Aorta (tissue), 5 donors: ENCODE data around the gene DNAH2. TPM values are rescaled to one million over a fixed set of nuclear protein-coding genes. Genes with fewer than 3 reads are reported as not detected.

Source experiments
- ATAC-seq: fragments of 200-7000 bp; cut with Tn5 transposase; one replicate; pipeline ENCODE4 v1.9.1; 2022; ENCODE audit warnings: moderate library complexity; ENCODE audit not compliant: low FRiP score
- DNase-seq, 2 donors: peaks; one replicate each; pipeline ENCODE4 v3.0.0-alpha.2; 2020
- H3K27ac ChIP-seq, 2 donors: one replicate each; pipeline ENCODE4 v1.5.1; 2013; ENCODE audit warnings: low read length in 2 of 2, mild to moderate bottlenecking in 2 of 2, moderate library complexity in 2 of 2, control low read depth in 1 of 2, inconsistent platforms in 1 of 2, low read depth in 1 of 2
- H3K27me3 ChIP-seq, 2 donors: one replicate each; pipeline ENCODE4 v1.6.1; 2013; ENCODE audit warnings: control low read depth in 1 of 2, low read length in 1 of 2, mild to moderate bottlenecking in 1 of 2, moderate library complexity in 1 of 2; ENCODE audit not compliant: insufficient read depth in 2 of 2, control insufficient read depth in 1 of 2
- H3K36me3 ChIP-seq, 2 donors: one replicate each; pipeline ENCODE4 v1.6.1; 2013; ENCODE audit warnings: control low read depth in 1 of 2, low read length in 1 of 2, mild to moderate bottlenecking in 1 of 2; ENCODE audit not compliant: insufficient read depth in 2 of 2, control insufficient read depth in 1 of 2
- H3K4me1 ChIP-seq, 2 donors: one replicate each; pipeline ENCODE4 v1.6.1; 2013; ENCODE audit warnings: low read length in 2 of 2, control low read depth in 1 of 2, mild to moderate bottlenecking in 1 of 2, moderate library complexity in 1 of 2; ENCODE audit not compliant: insufficient read depth in 2 of 2, control insufficient read depth in 1 of 2
- H3K4me3 ChIP-seq, 2 donors: one replicate each; pipeline ENCODE4 v1.5.1; 2013; ENCODE audit warnings: low read length in 2 of 2, control low read depth in 1 of 2, mild to moderate bottlenecking in 1 of 2
- H3K9me3 ChIP-seq: one replicate; pipeline ENCODE4 v1.6.1; 2013; ENCODE audit warnings: mild to moderate bottlenecking, low read length; ENCODE audit not compliant: control insufficient read depth
- WGBS, 2 donors: extraction: QIAGEN DNeasy Blood & Tissue Kit; methylation state at CpG; one replicate each; pipeline ENCODE4 v1.1.7; 2013; 5-methylcytosine and 5-hydroxymethylcytosine counted together
- intact Hi-C, 2 donors: fragments of 100-400 bp; cut with DNase I; formaldehyde crosslinking; loops; one replicate each; pipeline versions ENCODE4 v1.14.2 to v1.15.0; 2022
- polyA plus RNA-seq, 2 donors: library from polyadenylated mRNA; stranded (reverse); fragments of 200-250 nt; gene quantifications; one replicate each; pipeline ENCODE4 v1.2.3, GENCODE V29; 2013
- total RNA-seq, 2 donors: library from RNA; stranded (reverse); fragmentation: NEBNext Ultra II Directional; extraction: Animal tissue kit (Norgen Biotek cat#: 25700); gene quantifications; one replicate each; pipeline ENCODE4 v1.2.1, GENCODE V29; 2021
- donor health status: healthy with polysubstance abuse.
- donor health status: Bipolar disorder and iron deficiency.
- donor health status: DM: no; HTN: no; CAD: no.
- donor health status: DM: no; HTN: no; CAD: no.
- donor health status: DM: yes; HTN: yes; CAD: no.

DNAH2 gene
- total and polyA plus RNA-seq, 4 donors, result 0.08 to 1.6 (median 0.16) TPM; not detected in 1

GRCh38 chr17:7834542-7834956, 117.0 kb downstream of the DNAH2 start:
- Histone ChIP-seq H3K27ac (peak overlapping the region in 1 of 2 donors; percentile 90), H3K36me3 (no peaks in the 10 kb centered on the region), H3K4me1 (no peaks in the 10 kb centered on the region), H3K27me3 (no peaks in the 10 kb centered on the region), H3K9me3 (no peaks in the 10 kb centered on the region), H3K4me3 (peak overlapping the region; percentile 43 to 72)
- WGBS, 2 donors, result 1% methylated on average over 18 to 20 of the region's 20 CpGs
- DNase-seq (peak; percentile 78 to 90), ATAC-seq (peak; percentile 49)
- intact Hi-C loops, result no loop called here

DNA sequence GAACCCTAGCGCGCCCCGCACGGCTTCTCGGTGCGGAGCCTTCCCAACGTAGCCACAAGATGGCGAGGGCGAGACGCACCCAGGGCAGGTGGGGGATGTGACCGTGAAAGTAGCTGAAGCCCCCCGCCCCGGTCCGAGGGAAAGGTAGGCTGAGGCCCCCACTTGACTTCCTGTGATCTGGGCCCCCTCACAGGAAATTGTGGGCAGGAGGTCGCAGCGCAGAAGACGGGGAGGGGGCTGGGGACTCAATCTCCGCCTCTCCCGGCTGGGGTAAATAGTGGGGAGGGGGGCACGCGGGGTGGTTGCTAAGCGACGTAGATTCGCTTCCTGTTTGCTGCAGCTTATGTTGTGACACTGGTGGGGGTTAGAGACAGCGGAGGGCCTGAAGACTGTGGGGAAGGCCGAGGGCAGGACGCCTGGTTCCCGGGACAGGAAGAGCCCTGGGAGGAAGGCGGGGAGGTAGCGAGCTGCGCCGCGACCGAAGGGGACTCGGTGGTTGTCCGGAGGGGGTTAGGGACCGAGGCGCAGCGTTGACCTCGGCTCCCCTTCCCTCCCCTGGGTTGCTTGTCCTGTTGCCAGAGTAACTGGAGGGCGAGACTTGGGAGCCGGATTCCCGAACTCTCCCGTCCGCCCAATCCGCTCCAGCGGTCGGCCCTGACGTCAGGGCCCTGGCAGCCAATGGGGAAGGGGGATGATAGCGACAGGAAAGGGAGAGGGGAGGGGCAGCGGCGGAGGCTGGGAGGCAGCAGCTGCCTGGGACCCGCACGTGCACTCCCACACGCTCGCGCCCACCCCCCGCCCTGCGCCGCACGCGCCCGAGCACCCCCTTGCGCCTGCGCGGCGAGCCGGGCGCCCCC, 117.6 kb downstream of the DNAH2 start:
- Histone ChIP-seq H3K9me3 (no peaks in the 10 kb centered on the region), H3K27ac (peak overlapping the region in 1 of 2 donors; percentile 92), H3K4me3 (peak overlapping the region; percentile 73 to 80), H3K27me3 (no peaks in the 10 kb centered on the region), H3K36me3 (no peaks in the 10 kb centered on the region), H3K4me1 (no peaks in the 10 kb centered on the region)
- intact Hi-C loops, result no loop called here
- DNase-seq (peak; percentile 98 to 99), ATAC-seq (peak; percentile 88)
- 0 to 1% methylated on average over 44 to 69 of the region's 69 CpGs for WGBS, 2 donors

- H3K4me3 ChIP-seq, result peak overlapping the region; percentile 73 to 80
- ATAC-seq (peak; percentile 2), DNase-seq (peak; percentile 73 to 89)
- peak overlapping the region; percentile 71 to 92 for H3K27ac ChIP-seq
- 1% methylated on average over 50 to 61 of the region's 61 CpGs for WGBS, 2 donors
- no peaks in the 10 kb centered on the region for H3K27me3 ChIP-seq
- no peaks in the 10 kb centered on the region for H3K36me3 ChIP-seq
- no peaks in the 10 kb centered on the region for H3K9me3 ChIP-seq
- no peaks in the 10 kb centered on the region for H3K4me1 ChIP-seq
- intact Hi-C loops, result no loop called here
Observed at GRCh38 chr17:7835814-7836595, 118.5 kb downstream of the DNAH2 start.

DNA sequence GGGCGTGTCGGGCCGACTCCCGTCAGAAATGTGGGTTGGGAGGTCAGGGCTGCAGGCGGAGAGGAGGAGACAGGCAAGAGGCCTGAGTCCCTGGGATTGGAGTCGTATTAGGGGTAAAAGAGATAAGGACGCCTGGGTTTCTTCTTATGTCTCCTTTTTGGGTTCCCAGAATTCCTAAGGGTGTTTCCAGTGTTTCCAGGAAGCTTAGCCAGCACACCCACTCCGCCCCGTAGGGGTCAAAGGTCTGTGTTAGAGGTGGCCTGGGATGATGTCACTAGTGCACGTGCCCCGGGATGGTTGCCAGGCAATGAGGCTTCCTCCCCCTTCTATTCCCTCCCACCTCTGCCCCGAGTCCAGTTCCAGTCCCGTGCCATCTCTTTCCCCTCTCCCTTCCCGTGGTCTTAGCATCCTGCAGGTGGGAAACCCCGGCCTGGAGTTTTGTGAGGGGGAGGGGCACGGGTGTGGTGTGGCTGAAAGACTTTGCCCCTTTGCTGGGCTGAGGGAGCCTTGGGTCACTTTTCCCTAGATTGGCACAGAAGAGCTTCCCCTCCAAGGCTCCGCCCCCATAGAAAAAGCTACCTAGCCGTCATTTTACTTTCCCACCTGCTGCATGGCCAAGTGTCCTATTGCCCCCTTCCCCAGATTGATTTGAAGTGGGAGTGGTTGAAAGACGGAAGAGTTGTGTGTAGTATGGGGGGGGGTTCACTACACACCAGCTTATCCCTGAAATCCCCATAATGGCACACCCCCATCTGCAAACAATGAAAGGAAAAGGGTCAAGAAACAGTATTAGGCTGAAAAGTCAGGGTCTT, 119.3 kb downstream of the DNAH2 start:
- 3% methylated on average over 19 of the region's 19 CpGs for WGBS, 2 donors
- no peaks in the 10 kb centered on the region for H3K36me3 ChIP-seq
- peak; percentile 20 for ATAC-seq
- intact Hi-C loops, result no loop called here
- H3K4me1 ChIP-seq, result no peaks in the 10 kb centered on the region
- no peaks in the 10 kb centered on the region for H3K27me3 ChIP-seq
- peak overlapping the region in 1 of 2 donors; percentile 73 for H3K4me3 ChIP-seq
- peak; percentile 85 to 95 for DNase-seq
- H3K9me3 ChIP-seq, result no peaks in the 10 kb centered on the region
- H3K27ac ChIP-seq, result peak overlapping the region in 1 of 2 donors; percentile 11

DNA sequence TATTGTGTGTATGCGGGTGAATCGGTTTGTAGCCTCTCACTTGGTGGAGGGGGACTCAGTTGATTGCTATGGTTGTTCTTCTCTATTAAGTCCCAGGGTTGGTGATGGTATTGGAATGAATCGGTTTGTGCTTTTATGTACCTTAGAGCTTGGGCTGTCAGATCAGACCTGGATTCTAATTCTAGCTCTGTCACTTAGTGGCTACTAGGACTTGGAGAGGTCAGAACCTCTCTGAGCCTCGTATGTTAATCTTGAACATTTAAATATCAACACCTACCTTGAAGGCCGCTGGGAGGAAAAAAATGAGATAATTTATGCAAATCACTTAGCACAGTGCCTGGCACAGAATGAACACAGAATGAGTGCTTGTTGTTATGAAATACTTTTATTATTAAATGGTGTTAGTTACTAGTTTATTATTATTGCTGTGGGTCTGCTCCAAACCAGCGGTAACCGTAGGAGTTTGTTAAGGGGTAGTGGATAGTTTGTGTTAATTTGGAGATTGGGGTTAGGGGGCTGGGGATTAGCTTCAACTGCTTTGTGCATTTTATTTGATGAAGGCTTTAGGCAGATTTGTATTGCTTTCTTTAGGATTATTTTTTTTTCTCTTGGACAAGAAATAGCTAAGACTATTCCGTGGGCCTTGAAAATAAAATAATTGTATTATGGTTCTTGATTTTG, 120.0 kb downstream of the DNAH2 start:
- ATAC-seq (no peak), DNase-seq (no peak)
- no peaks in the 10 kb centered on the region for H3K9me3 ChIP-seq
- intact Hi-C loops, result no loop called here
- H3K27ac ChIP-seq, result no peak overlapping the region
- no peaks in the 10 kb centered on the region for H3K36me3 ChIP-seq
- H3K27me3 ChIP-seq, result no peaks in the 10 kb centered on the region
- no peak overlapping the region for H3K4me3 ChIP-seq
- 18 to 22% methylated on average over 8 of the region's 8 CpGs for WGBS, 2 donors
- no peaks in the 10 kb centered on the region for H3K4me1 ChIP-seq

DNA sequence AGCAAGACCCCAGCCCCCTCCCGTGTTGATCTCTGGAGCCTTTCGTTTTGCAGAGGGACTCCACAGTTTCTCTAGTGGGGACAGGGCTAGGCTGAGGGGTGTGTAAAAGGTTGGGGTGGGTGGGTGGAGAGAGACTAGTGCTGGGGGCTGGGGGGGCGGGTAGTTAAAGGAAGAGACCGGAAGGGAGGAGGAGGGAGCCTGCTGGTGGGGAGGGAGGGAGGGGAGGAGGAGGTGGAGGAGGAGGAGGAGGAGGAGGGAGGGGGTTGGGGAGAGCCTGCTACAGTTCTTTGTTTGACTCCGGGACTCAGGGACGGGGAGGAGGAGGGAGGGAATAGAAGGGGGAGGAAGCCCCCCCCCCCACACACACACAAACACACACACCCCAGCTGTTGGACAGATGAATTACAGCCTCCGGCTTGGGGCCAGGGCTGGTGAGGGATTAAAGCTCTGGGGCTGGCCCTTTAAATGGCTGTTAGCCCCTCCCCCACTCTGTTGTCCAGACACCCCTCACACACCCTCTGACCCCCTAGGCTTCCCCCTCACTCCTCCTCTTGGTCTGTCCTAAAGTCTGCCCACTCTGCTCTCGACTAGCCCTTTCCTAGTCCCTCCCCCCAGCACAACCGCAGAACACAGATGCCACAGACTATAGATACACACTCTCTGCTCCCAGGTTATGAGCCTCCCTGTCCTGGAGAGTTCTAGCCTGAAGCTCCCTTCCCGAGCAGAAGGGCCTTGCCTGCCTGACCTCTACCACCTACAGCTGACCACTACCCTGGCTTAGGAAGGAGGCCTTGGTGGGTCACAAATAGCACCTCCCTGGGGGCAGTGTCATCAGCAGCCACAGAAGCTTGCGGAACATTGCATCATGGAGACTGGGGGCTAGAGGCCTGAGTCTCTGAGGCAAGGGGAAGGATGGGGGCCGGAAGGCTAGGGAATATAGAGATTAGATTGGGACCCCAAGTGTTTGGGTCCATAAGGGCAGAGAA, 120.8 kb downstream of the DNAH2 start:
- Histone ChIP-seq H3K27me3 (no peaks in the 10 kb centered on the region), H3K36me3 (no peaks in the 10 kb centered on the region), H3K4me3 (no peak overlapping the region), H3K4me1 (no peaks in the 10 kb centered on the region), H3K27ac (peak overlapping the region in 1 of 2 donors; percentile 14), H3K9me3 (no peaks in the 10 kb centered on the region)
- peak in 1 of 2 donors; percentile 52 for DNase-seq
- intact Hi-C loops, result no loop called here
- 20 to 30% methylated on average over 7 to 11 of the region's 12 CpGs for WGBS, 2 donors
- ATAC-seq, result no peak

- Histone ChIP-seq H3K4me3 (no peak overlapping the region), H3K4me1 (no peaks in the 10 kb centered on the region), H3K27ac (no peak overlapping the region), H3K36me3 (no peaks in the 10 kb centered on the region), H3K9me3 (no peaks in the 10 kb centered on the region), H3K27me3 (no peaks in the 10 kb centered on the region)
- intact Hi-C loops, result no loop called here
- DNase-seq (peak in 1 of 2 donors; percentile 51), ATAC-seq (no peak)
- 73 to 75% methylated on average over 6 of the region's 6 CpGs for WGBS, 2 donors
Observed at GRCh38 chr17:7839190-7839875, 121.8 kb downstream of the DNAH2 start.
